HG03571 (cell line): ENCODE data around the gene TIMM17A.
"Not testable (repeated sequence)": the region's sequence is repeated elsewhere in the genome, so short reads cannot be mapped to it uniquely, and the experiment has no call there.

Source experiments
- ATAC-seq: cut with Tn5 transposase; IDR thresholded peaks from one replicate; pipeline ENCODE4 v1.9.1; 2021; ENCODE audit not compliant: unreplicated experiment

TIMM17A gene

GRCh38 chr1:201939574-201939973 is 15.7 kb upstream of the TIMM17A start:
- no peak for ATAC-seq

- ATAC-seq, result not testable (repeated sequence)
Observed at GRCh38 chr1:201940316-201940715, 15.0 kb upstream of the TIMM17A start.

GRCh38 chr1:201941420-201942128 is 13.7 kb upstream of the TIMM17A start:
- no peak for ATAC-seq

DNA sequence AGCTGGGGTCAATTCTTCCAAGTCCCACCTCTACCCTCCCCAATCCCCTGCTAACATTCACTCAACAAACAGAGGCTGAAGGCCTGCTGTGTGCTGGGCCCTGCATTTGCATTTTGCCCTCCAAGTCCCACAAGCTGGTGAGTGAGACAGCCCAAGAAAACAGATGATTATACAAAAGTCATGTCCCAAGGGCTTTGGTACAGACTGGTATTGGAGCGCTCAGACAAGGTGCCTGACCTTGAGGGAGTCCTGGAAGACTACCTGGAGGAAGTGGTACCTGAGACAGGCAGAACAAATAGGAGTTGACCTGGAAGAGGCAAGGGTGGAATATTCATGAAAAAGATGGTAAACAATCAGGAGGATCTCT is 13.2 kb upstream of the TIMM17A start:
- ATAC-seq, result no peak

DNA sequence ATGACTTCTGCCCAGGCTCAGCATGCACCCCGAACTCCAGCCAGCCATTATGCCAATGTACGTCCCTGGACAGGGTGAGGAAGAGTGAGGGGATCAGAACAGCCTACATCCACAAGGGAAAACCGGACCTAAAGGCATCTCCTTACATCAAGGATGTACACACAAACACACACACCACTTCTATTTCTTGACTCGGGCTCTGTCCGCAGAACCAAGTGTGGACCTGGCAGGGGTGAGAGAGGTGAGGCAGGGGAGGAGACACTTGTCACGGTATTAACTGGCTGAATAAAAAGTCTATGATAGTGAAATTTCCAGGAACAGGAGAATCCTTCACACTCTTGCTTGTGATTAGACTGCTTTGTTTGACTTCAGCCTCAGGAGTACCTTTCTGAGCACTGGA is 11.3 kb upstream of the TIMM17A start:
- ATAC-seq, result no peak

DNA sequence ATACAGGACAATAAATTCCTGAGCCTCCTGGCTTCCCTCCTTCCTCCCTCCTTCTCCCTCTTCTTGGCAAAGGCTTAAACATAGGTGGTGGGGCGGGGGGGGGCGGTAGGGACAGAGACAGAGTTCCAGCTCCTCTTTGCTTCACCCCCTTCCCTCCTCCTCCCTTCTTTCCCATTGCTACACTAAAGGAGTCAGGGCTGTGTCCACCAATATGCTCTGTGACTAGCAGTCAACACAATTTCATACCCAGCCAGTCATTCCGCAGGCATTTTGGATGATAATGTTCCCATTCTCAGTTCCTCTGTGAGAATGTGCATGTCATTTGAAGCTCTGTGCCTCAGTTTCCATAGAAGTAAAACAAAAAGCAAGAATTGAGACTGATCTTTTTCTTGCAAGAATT is 10.7 kb upstream of the TIMM17A start:
- ATAC-seq, result no peak

GRCh38 chr1:201945157-201945556 is 10.1 kb upstream of the TIMM17A start:
- ATAC-seq, result no peak

DNA sequence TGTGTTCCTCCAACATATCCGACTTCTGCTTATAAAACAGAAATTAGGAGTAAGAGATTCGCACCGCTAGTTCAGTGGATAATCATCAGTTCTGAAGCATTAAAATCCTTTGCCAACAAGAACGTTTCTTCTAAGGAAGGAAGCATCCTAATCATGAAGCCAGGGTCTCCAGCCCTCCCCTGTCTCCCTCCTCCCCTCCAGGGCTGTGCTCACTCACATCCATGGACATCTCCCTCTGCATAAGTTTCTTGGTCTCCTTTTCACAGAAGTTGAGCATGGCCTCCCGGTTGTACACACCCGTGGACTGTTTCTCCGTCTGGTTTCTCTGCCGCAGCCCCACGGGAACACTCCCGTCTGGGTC is 9.5 kb upstream of the TIMM17A start:
- no peak for ATAC-seq

DNA sequence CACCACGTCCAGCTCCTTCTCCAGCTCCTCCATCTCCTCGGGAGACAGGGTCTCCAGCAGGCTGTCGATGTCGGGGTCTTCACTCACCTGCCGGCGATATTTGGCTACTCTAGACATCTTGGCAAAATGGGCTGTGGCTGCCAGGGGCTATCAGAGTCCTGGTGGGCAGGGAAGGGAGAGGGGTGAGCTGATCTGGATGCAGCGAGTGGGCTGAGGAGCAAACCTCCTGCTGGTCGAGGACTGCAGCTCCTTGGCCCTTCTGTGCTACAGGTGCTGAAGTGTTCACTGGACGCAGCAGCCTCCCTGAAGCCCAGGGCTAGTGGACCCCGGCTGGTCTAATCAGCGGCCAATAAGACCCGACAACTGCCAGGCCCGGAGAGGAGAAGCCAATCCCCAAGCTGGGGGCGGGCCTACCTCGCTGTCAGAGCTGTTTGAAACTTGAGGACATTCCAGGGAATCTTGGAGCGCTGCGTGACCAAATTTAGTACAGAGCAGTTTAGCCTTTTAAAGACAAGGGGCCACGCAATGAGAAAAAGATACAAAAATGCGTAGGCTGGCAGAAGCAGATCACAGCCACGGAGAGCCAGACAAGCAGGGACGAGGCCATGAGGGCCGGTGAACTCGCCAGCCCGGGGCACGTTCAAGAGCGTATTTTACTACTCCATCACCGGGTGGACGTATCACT is 8.9 kb upstream of the TIMM17A start, which contains the start of gene LMOD1:
Gene LMOD1 (minus strand): TSS at position 325 of the 685 bp plus-strand sequence. CDS start 208 bp downstream, at position 117.
- ATAC-seq, result no peak

DNA sequence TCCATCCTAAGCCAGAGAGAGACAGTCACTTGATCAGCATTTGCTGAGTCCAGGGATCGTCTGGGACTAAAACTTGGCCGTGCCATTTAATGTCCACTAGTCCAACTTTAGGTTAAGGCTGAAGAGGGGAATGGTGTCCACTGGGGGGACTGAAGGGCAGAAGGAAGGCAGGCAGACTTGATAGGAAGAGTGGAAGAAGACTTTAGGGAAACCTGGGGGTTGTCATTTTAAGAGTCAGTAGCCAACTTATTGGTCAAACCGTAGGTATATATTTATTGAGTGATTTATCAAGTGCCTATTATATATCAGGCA is 7.7 kb upstream of the TIMM17A start:
- ATAC-seq, result no peak

GRCh38 chr1:201949491-201949890 is 5.8 kb upstream of the TIMM17A start:
- ATAC-seq, result no peak

DNA sequence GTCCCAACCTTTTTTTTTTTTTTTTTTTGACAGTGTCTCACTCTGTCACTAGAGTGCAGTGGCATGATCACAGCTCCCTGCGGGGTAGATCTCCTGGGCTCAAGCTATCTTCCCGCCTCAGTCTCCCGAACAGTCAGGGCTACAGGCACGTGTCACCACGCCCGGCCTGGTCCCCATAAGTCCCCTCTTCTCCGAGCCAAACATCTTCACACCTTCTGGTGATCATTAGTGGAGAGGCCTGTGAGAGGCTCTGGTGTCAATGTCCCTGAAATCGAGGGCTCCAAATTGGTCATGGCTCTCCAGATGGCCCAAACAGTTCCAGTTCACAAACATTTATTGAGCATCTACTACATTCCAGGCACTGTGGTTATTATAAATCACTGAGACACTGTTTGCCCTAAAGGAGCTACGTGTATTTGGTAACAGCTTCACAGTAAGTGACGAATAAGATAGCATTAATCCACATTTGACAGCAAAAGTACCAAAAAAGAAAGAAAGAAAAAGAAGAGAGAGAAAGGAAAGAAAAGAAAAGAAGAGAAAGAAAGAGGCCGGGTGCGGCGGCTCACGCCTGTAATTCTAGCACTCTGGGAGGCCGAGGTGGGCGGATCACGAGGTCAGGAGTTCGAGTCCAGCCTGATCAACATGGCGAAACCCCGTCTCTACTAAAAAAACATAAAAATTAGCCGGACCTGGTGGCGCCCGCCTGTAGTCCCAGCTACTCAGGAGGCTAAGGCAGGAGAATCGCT is 867 bp upstream of the TIMM17A start:
- no peak for ATAC-seq

DNA sequence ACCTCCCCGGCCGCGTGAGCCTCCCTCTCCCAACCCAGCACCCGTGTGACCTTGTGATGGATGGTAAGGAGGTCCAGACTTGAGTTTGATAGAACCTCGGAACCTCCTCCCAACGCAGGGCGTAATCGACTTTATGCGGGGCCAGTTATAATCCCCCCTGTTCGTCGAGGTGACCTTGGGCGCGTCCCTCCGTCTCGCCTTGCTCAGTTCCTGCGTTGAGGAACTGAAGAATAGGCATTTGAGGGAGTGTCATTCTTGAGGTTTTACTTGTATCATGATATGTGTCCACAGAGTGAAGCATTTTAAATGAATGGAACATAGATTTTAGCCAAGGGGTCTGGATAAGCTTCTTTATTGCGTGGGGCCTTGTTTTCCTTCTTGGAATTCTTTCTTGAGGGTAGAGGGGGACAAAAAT is 433 bp downstream of the TIMM17A start:
- peak; percentile 34 for ATAC-seq

- ATAC-seq, result no peak
Observed at GRCh38 chr1:201958348-201958747, 3.0 kb downstream of the TIMM17A start.

- ATAC-seq, result not testable (repeated sequence)
Observed at GRCh38 chr1:201962382-201962781, 7.1 kb downstream of the TIMM17A start.

DNA sequence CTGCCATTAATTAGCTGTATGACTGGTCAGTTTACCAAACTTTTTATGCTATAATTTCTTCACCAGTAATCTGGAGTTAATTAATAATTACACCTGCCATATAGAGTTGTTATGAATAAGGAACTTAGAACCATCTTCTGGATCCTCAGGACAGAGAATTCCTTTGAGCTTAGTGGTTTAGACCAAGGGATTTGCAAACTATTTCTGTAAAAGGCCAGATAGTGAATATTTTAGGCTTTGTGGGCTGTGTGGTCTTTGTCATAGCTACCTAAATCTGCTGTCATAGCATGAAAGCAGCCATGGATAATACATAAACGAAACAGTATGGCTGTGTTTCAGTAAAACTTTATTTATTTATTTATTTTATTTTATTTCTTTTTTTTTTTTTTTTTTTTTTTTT is 9.0 kb downstream of the TIMM17A start:
- no peak for ATAC-seq

DNA sequence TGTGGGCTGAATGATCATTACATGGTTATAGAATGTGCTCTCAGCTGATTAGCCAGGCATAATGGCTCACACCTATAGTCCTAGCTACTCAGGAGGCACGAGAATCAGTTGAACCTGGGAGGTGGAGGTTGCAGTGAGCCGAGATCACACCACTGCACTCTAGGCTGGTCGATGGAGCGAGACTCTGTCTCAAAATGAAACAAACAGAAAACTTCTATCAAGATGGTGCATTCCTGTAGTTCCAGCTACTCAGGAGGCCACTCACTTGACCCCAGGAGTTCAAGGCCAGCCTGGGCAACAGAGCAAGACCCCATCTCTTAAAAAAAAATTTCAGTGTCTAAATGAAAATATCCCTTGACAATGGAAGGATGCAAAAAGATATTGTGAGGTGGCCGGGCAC is 10.9 kb downstream of the TIMM17A start:
- no peak for ATAC-seq

DNA sequence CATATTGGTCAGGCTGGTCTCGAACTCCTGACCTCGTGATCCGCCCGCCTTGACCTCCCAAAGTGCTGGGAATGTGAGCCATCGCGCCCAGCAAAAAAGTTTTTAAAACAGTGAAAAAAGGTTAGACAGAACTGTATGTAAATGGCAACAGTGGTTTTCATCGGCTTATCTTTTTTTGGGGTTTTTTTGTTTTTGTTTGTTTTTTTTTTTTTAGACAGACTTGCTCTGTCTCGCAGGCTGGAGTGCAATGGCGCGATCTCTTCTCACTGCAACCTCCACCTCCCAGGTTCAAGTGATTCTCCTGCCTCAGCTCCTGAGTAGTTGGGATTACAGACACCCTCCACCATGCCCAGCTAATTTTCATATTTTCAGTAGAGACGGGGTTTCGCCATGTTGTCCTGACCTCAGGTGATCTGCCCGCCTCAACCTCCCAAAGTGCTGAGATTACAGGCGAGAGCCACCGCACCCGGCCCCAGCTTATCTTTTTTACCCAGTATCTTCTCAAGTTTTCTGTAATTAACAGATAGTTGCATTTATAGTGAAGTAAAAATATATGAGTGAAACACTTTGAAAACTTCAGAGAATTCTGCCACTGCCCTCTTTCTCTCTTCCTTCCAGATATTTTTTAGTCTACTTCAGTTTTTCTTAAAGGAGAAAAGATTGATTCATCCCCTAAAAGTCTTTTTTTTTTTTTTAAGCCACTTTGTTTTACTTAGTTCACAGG is 13.1 kb downstream of the TIMM17A start:
- no peak for ATAC-seq

DNA sequence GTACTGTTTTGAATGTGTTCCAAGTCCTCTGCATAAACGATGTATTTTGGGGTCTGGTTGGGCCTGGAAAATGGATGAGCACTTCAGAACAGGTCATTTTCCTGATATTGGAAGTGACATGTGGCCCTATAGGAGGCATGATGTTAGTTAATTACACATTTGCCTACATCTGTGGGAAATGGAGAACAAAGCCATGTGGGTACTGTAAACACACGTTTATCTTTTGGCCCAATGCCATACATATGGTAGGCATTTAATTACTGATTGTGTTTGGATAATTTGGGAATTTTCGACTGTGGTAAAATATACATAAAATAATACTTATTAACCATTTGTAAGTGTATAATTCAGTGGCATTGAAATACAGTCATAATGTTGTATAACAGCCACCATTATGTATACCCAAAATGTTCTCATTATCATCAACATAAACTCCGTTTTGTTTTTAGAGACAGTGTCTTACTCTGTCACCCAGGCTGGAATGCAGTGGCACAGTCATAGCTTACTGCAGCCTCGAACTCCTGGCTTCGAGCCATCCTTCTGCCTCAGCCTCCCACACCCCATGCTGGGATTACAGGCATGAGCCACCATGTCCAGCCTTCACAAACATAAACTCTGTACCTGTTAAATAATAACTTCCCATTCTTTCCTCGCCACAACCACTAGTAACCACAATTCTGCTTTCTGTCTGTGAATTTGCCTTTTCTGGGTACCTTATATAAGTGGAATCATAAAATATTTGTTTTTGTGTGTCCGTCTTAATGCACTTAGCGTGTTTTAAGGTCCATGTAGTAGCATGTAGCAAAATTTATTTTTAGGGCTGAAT is 15.2 kb downstream of the TIMM17A start:
- ATAC-seq, result no peak

GRCh38 chr1:201982082-201982622 is 26.8 kb downstream of the TIMM17A start:
- ATAC-seq, result peak; percentile 20
